ELR (cell line): ENCODE data around the gene RNASE13.

Experiments used
- DNase-seq: peaks from one replicate; pipeline ENCODE4 v3.0.0-alpha.2; 2015; ENCODE audit warnings: low read depth

The RNASE13 gene

GRCh38 chr14:21063479-21063878 lies 28.9 kb upstream of the RNASE13 start:
- peak; percentile 75 for DNase-seq

GRCh38 chr14:21061347-21061668 lies 26.7 kb upstream of the RNASE13 start:
- no peak for DNase-seq

- DNase-seq = no peak
Measured at GRCh38 chr14:21060614-21061346, 26.2 kb upstream of the RNASE13 start.

GRCh38 chr14:21059842-21060613 lies 25.4 kb upstream of the RNASE13 start:
- peak; percentile 11 for DNase-seq

- no peak for DNase-seq
Measured at GRCh38 chr14:21058903-21059302, 24.3 kb upstream of the RNASE13 start.

- DNase-seq = peak; percentile 60
Measured at GRCh38 chr14:21057803-21058675, 23.4 kb upstream of the RNASE13 start, which contains the start of gene RNASE8. Gene RNASE8, plus strand, starts transcription at chr14:21057822. Its CDS starts 71 bp downstream, at chr14:21057893.

- peak; percentile 23 for DNase-seq
Measured at GRCh38 chr14:21056520-21057163, 22.0 kb upstream of the RNASE13 start.

- no peak for DNase-seq
Measured at GRCh38 chr14:21055432-21056117, 21.0 kb upstream of the RNASE13 start.

GRCh38 chr14:21054768-21055145 lies 20.1 kb upstream of the RNASE13 start:
- no peak for DNase-seq

GRCh38 chr14:21054123-21054767 lies 19.6 kb upstream of the RNASE13 start:
- no peak for DNase-seq

- no peak for DNase-seq
Measured at GRCh38 chr14:21053184-21054122, 18.8 kb upstream of the RNASE13 start.

GRCh38 chr14:21050597-21050996 lies 16.0 kb upstream of the RNASE13 start:
- no peak for DNase-seq

- peak; percentile 57 for DNase-seq
Measured at GRCh38 chr14:21049271-21049673, 14.7 kb upstream of the RNASE13 start.

GRCh38 chr14:21048638-21049037 lies 14.0 kb upstream of the RNASE13 start:
- no peak for DNase-seq

GRCh38 chr14:21047378-21047781 lies 12.8 kb upstream of the RNASE13 start:
- DNase-seq = no peak

GRCh38 chr14:21043974-21044618 lies 9.5 kb upstream of the RNASE13 start:
- no peak for DNase-seq

- no peak for DNase-seq
Measured at GRCh38 chr14:21043387-21043973, 8.9 kb upstream of the RNASE13 start.

- no peak for DNase-seq
Measured at GRCh38 chr14:21042918-21043317, 8.3 kb upstream of the RNASE13 start.
